Prostate gland (tissue), 2 donors: ENCODE measurements around the gene VAMP5.
A peak's percentile ranks its signal among the peaks of the same experiment; 100 is the strongest.

Source experiments
- CTCF ChIP-seq, 4 experiments: fragments of 200-600 bp in 2 of 4; fragments of 450-650 bp in 2 of 4; sonication (generic) in 2 of 4; IDR thresholded peaks; 1 replicate in 3 of 4; 2 replicates in 1 of 4; pipeline ENCODE4 v1.5.1; 2016 to 2019; ENCODE audit warnings: antibody characterized with exemption in 4 of 4, mild to moderate bottlenecking in 2 of 4, moderate library complexity in 2 of 4
- POLR2A ChIP-seq: fragments of 450-650 bp; IDR thresholded peaks from one replicate; pipeline ENCODE4 v1.6.1; 2016; ENCODE audit warnings: antibody characterized with exemption, mild to moderate bottlenecking
- POLR2AphosphoS5 ChIP-seq: sonication (generic); formaldehyde crosslinking; IDR thresholded peaks from one replicate; pipeline ENCODE4 v1.6.1; 2017; ENCODE audit warnings: antibody characterized with exemption

GRCh38 chr2:85604568-85605339 lies 20.5 kb downstream of the VAMP5 start:
- TF ChIP-seq CTCF (IDR thresholded peaks at IDR 0.05) (no peak), POLR2A (no peak), POLR2AphosphoS5 (peak; percentile 55)
